ENCODE data around the gene LRRC8C.

The LRRC8C gene

GRCh38 chr1:89725011-89725370, 92.1 kb downstream of the LRRC8C start:
- in situ Hi-C loops (cut with MboI; ENCODE audit: low sequenced_read_pairs): no loop called here

- in situ Hi-C loops (cut with MboI; ENCODE audit: low sequenced_read_pairs): no loop called here
Observed at GRCh38 chr1:89725631-89726030, 92.7 kb downstream of the LRRC8C start.

DNA sequence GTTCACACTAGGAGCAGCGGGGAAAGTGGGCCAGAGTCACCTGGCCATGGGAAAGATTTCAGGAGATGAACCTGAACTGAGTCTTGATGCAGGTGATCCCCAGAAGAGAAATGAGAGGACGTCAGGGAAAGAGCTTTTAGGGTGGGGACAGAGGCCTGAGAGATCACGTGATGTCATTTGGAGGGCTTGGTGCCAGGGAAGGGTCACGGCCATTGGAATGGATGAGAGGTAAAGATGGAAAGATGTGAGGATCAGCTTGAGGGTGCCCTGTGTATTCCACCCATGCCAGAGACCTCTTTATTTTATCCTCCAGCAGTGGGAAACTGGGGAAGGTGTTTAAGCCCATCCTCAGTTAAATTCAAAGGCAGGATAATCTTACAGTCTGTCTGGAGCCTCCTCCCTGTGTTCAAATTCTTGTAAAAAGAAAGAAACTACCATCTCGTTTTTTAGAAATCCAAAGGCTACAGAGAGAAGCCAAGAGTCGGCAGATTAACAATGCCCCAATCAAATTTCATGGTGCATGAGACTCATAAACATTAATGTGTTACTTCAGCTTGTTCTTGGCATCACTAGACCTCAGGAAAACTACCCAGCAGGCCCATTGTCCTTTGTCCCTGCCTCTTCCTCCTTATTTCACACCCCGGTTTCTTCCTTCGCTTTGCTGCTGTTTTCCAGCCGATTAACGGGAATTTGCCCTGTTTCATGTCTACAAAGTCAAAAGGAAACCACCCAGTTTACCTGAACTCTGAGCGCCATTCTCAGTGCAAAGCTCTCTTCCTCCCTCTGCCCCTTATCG, 94.8 kb downstream of the LRRC8C start:
- in situ Hi-C loops (cut with MboI; ENCODE audit: low sequenced_read_pairs): no loop called here

DNA sequence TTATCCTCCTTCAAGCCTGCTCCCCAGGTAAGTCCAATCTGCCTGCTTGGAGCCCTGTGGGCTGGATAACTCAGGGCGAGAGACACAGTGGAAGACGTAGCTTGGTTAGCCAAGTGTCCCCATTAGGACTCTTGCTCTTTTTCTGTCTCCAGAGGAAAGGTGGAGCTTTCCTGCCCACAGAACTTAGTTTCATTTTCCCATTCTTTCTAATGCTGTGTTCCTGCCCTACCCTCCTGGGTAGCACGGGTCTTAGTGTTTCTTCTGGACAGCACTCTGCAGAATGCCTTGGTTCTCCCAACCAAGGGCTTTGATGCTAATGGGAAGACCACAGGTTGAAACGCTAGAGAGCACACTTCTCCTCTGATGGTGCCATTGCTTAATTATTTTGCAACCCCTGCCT, 95.5 kb downstream of the LRRC8C start:
- in situ Hi-C loops (cut with MboI; ENCODE audit: low sequenced_read_pairs): no loop called here

DNA sequence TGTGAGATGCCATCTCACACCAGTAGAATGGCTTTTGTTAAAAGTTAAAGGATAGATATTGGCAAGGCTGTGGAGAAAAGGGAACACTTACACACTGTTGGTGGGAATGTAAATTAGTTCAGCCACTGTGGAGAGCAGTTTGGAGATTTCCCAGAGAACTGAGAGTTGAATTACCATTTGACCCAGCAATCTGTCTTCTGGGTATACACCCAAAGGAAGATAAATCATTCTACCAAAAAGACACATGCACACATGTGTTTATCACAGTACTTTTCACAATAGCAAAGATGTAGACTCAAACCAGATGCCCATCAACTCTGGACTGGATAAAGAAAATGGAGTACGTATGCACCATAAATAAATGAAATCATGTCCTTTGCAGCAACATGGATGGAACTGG, 99.3 kb downstream of the LRRC8C start:
- in situ Hi-C loops (cut with MboI; ENCODE audit: low sequenced_read_pairs): no loop called here

GRCh38 chr1:89732643-89733222, 99.8 kb downstream of the LRRC8C start:
- in situ Hi-C loops (cut with MboI; ENCODE audit: low sequenced_read_pairs): no loop called here

GRCh38 chr1:89733748-89734147, 100.8 kb downstream of the LRRC8C start:
- in situ Hi-C loops (cut with MboI; ENCODE audit: low sequenced_read_pairs): no loop called here

DNA sequence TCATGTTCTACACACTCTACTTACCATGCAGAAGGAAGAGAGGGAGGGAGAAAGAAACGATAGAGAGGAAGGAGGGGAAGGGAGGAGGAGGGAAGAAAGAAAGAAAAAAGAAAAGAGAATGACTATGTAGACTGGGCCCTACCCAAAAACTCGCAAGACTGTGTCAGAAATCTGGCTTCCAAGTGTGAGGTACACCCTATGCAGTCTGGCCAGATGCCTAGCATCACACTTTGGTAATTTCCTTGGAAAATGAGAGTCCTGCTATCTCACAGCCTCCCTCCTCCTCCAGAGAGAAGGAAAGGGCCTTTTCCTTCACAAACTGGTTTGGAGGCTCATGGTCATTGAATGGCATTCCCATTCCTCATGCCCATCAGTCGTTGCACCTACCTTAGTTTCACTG, 101.5 kb downstream of the LRRC8C start:
- in situ Hi-C loops (cut with MboI; ENCODE audit: low sequenced_read_pairs): no loop called here

DNA sequence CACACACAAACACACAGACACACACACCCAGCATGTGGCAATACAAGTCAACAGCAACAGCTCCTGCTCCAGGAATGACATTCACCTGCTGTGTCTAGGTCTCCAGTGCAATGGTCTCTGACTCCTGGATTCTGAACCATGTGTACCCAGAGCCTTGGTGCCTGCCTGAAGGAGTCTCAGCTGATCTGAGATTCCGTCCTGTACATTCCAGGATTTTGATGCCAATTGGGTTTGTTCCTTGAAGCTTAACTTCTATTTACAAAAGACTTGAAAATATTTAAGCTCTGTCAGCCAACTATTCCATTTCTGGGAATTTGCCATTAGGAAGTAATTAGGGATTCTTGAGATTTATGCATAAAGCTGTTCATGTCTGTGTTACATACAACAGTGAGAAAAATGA, 102.6 kb downstream of the LRRC8C start:
- in situ Hi-C loops (cut with MboI; ENCODE audit: low sequenced_read_pairs): no loop called here

- in situ Hi-C loops (cut with MboI; ENCODE audit: low sequenced_read_pairs): no loop called here
Observed at GRCh38 chr1:89736937-89737733, 104.2 kb downstream of the LRRC8C start.

GRCh38 chr1:89737985-89738510, 105.1 kb downstream of the LRRC8C start:
- in situ Hi-C loops (cut with MboI; ENCODE audit: low sequenced_read_pairs): no loop called here

DNA sequence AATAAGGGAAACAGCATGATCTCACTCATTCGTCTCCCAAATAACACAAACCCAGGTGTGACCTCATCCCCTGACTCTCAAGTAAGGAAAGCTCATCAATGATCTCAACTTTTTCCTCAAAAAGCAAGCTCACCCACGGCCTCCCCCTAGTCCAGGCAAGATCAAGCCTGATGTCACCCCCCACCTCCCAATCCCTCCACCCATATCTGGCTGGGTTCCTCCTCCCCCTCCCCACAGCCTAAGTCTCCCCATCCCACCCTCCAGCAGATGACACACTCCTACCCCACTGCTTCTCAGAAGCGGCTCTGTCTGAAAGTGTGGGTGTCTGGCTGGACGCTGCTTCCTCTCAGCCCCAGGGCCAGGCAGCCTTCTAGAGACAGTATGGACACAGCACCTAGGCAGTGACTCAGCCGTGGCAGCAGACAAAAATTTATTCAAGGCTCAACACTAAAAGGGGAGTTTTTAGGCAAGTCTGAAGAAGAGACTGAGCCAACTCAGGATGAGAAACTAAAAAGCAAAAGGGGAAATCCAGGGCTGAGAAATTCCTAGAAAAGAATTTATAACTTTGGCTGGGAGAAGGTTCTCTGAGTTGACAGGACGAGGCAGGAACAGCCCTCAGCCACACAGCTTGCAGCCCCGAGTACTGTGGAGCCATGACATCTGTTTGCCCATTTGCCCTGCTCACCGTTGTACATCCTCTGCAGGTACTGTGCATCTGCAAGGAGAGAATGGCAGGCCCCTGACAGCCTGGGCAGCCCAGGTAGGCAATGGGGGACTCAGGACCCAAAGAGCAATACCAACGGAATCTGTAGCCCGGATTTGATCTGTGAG, 106.3 kb downstream of the LRRC8C start:
- in situ Hi-C loops (cut with MboI; ENCODE audit: low sequenced_read_pairs): no loop called here

GRCh38 chr1:89739844-89740216, 106.9 kb downstream of the LRRC8C start:
- in situ Hi-C loops (cut with MboI; ENCODE audit: low sequenced_read_pairs): no loop called here

- in situ Hi-C loops (cut with MboI; ENCODE audit: low sequenced_read_pairs): no loop called here
Observed at GRCh38 chr1:89743788-89744187, 110.9 kb downstream of the LRRC8C start.

- in situ Hi-C loops (cut with MboI; ENCODE audit: low sequenced_read_pairs): no loop called here
Observed at GRCh38 chr1:89746424-89747149, 113.7 kb downstream of the LRRC8C start.

DNA sequence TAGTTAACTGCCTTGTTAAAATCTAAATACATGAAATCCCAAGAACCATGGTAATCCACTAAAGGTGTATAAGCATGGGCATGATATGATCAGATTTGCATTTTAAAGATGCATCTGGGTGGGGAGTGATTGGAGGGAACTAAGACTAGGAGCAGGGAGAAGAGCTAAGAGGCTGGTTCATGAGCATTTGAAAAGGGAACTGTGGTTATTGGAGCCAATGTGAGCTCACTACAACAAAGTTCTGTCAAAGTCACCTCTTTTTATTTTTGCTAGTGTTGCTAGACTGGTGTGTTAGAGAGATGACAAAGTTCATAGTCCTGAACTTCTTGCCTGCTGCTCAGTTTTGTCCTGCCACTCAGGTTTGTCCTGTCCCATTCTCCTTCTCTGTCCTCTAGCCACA, 120.8 kb downstream of the LRRC8C start:
- in situ Hi-C loops (cut with MboI; ENCODE audit: low sequenced_read_pairs): loop anchor here (25.0 kb wide), 2 partner anchors 116 to 241 kb away; partner anchors contain the start of genes LRRC8B and LRRC8C

GRCh38 chr1:89754518-89754917, 121.6 kb downstream of the LRRC8C start:
- in situ Hi-C loops (cut with MboI; ENCODE audit: low sequenced_read_pairs): loop anchor here (25.0 kb wide), 2 partner anchors 117 to 242 kb away; partner anchors contain the start of genes LRRC8B and LRRC8C

- in situ Hi-C loops (cut with MboI; ENCODE audit: low sequenced_read_pairs): loop anchor here (25.0 kb wide), 2 partner anchors 118 to 243 kb away; partner anchors contain the start of genes LRRC8B and LRRC8C
Observed at GRCh38 chr1:89755591-89755990, 122.7 kb downstream of the LRRC8C start.

GRCh38 chr1:89757532-89757931, 124.6 kb downstream of the LRRC8C start:
- in situ Hi-C loops (cut with MboI; ENCODE audit: low sequenced_read_pairs): loop anchor here (25.0 kb wide), 2 partner anchors 120 to 245 kb away; partner anchors contain the start of genes LRRC8B and LRRC8C

DNA sequence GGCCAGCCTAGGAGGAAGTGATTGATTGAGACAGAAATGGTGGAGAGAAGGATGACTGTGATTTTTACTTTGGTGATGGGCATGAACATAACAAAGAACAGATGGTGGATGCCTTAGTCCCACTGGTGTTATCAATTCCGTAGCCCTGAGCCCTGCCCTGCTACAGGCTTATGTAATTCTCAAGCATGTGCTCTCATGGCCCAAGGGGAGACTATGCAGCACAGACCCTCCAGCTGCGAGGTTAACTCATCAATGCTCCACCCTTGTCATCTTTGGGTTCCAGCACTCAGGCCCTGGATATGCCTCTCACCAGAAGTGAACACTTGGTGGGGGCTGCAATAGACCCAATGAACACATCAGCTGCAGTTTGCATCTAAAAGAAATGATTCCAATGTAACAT, 125.2 kb downstream of the LRRC8C start:
- in situ Hi-C loops (cut with MboI; ENCODE audit: low sequenced_read_pairs): loop anchor here (25.0 kb wide), 2 partner anchors 121 to 246 kb away; partner anchors contain the start of genes LRRC8B and LRRC8C
